Measurements from ENCODE around the gene TMLHE.
"Not testable (repeated sequence)": the region's sequence is repeated elsewhere in the genome, so short reads cannot be mapped to it uniquely, and the experiment has no call there.

- TF ChIP-seq EZH2 (IDR thresholded peaks at IDR 0.05; ENCODE audit: insufficient read depth, low read length); CTCF (IDR thresholded peaks at IDR 0.05; ENCODE audit: insufficient read depth, low read depth, low read length): not testable (repeated sequence)
These were observed 146.3 kb downstream of the TMLHE start for GRCh38 chrX:155466269-155466938.

Data from astrocyte (in vitro differentiated cells and primary cell).